H1 (cell line): Measurements from ENCODE around the gene RAPGEF5. TPM values are rescaled to one million over a fixed set of nuclear protein-coding genes. Genes with fewer than 3 reads are reported as not detected.

Experiments used
- CTCF ChIA-PET: fragments of 300-600 bp; sonication (Branson Sonifier 250); formaldehyde crosslinking; loops from one replicate; lab custom pipeline; 2021; ENCODE audit not compliant: partially characterized antibody; lab: Charles Lee
- POLR2A ChIA-PET: fragments of 300-600 bp; sonication (Branson Sonifier 250); formaldehyde crosslinking; loops from one replicate; lab custom pipeline; 2021; ENCODE audit warnings: inconsistent platforms; ENCODE audit not compliant: partially characterized antibody; lab: Charles Lee
- DNase-seq, 2 experiments: peaks; one replicate each; pipeline versions ENCODE4 v3.0.0 to v3.0.0-alpha.2; 2010 to 2022; ENCODE audit warnings: low spot score in 2 of 2, low read depth in 1 of 2, mixed read lengths in 1 of 2
- FAIRE-seq: peaks from 2 replicates; lab custom pipeline; 2011; peaks lifted over from hg19 to GRCh38; lab: Jason Lieb, UNC
- H2AFZ ChIP-seq: 2 replicates; pipeline ENCODE4 v1.8.1; 2012; ENCODE audit warnings: low read length, inconsistent platforms
- H2AK5ac ChIP-seq: 2 replicates; pipeline ENCODE4 v1.6.1; 2013; ENCODE audit warnings: low read depth, low read length
- H2BK120ac ChIP-seq: replicated peaks from 2 replicates; pipeline ENCODE3; 2013; ENCODE audit warnings: low read depth, low read length, inconsistent platforms
- H2BK12ac ChIP-seq: 2 replicates; pipeline ENCODE4 v1.6.1; 2013; ENCODE audit warnings: low read depth, low read length
- H2BK15ac ChIP-seq: 2 replicates; pipeline ENCODE4 v1.6.1; 2013; ENCODE audit warnings: low read length
- H2BK20ac ChIP-seq: 2 replicates; pipeline ENCODE4 v1.6.1; 2013; ENCODE audit warnings: low read length
- H2BK5ac ChIP-seq: 2 replicates; pipeline ENCODE4 v1.6.1; 2013; ENCODE audit warnings: low read depth, low read length
- H3K14ac ChIP-seq: 2 replicates; pipeline ENCODE4 v1.6.1; 2013; ENCODE audit warnings: inconsistent platforms; ENCODE audit not compliant: insufficient read length
- H3K18ac ChIP-seq: 2 replicates; pipeline ENCODE4 v1.6.1; 2013; ENCODE audit warnings: low read length; ENCODE audit errors: extremely low read depth
- H3K23ac ChIP-seq: 2 replicates; pipeline ENCODE4 v1.6.1; 2013; ENCODE audit warnings: inconsistent platforms; ENCODE audit not compliant: insufficient read length
- H3K23me2 ChIP-seq: 2 replicates; pipeline ENCODE4 v1.6.1; 2013; ENCODE audit warnings: low read depth, low read length
- H3K27ac ChIP-seq: 2 replicates; pipeline ENCODE4 v1.6.1; 2011; ENCODE audit warnings: low read depth, low read length, inconsistent platforms
- H3K27me3 ChIP-seq, 4 experiments: replicated peaks in 1 of 4; 1 replicate in 1 of 4; 2 replicates in 3 of 4; pipeline versions ENCODE4 v1.6.1 to v1.8.1; 2011 to 2013; ENCODE audit warnings: low read length in 3 of 4, mild to moderate bottlenecking in 3 of 4, inconsistent platforms in 2 of 4, mixed read lengths in 2 of 4, moderate library complexity in 1 of 4; ENCODE audit not compliant: control insufficient read depth in 3 of 4, insufficient read depth in 3 of 4; ENCODE audit errors: extremely low read depth in 1 of 4
- H3K36me3 ChIP-seq, 4 experiments: 2 replicates each; pipeline versions ENCODE4 v1.6.1 to v1.8.1; 2011 to 2013; ENCODE audit warnings: mild to moderate bottlenecking in 4 of 4, low read length in 3 of 4, moderate library complexity in 2 of 4, control low read depth in 1 of 4, inconsistent platforms in 1 of 4; ENCODE audit not compliant: insufficient read depth in 4 of 4, control insufficient read depth in 2 of 4
- H3K4ac ChIP-seq: replicated peaks from 2 replicates; pipeline ENCODE3; 2013; ENCODE audit warnings: low read length, low read depth, mixed read lengths, inconsistent platforms; ENCODE audit not compliant: insufficient read length
- H3K4me1 ChIP-seq, 4 experiments: replicated peaks in 1 of 4; 1 replicate in 1 of 4; 2 replicates in 3 of 4; pipeline versions ENCODE4 v1.6.1 to v1.8.1; 2011 to 2013; ENCODE audit warnings: low read length in 3 of 4, inconsistent platforms in 2 of 4, mixed read lengths in 1 of 4; ENCODE audit not compliant: insufficient read depth in 4 of 4, control insufficient read depth in 3 of 4
- H3K4me2 ChIP-seq, 2 experiments: 2 replicates each; pipeline versions ENCODE4 v1.6.1 to v1.8.1; 2011 to 2013; ENCODE audit warnings: low read depth in 2 of 2, low read length in 2 of 2, control low read depth in 1 of 2, inconsistent platforms in 1 of 2, mild to moderate bottlenecking in 1 of 2; ENCODE audit not compliant: insufficient read depth in 1 of 2
- H3K4me3 ChIP-seq, 4 experiments: fragments of 200-600, 300-600 bp in 1 of 4; sonication (generic), shearing (Covaris generic), sonication (Bioruptor Twin) in 1 of 4; 2 replicates each; pipeline versions ENCODE4 v1.5.1 to v1.8.1; 2011 to 2016; ENCODE audit warnings: low read length in 4 of 4, low read depth in 3 of 4, control low read depth in 2 of 4, inconsistent platforms in 2 of 4, mild to moderate bottlenecking in 2 of 4, mixed read lengths in 1 of 4, moderate library complexity in 1 of 4; ENCODE audit not compliant: insufficient read depth in 2 of 4; ENCODE audit errors: extremely low read depth in 1 of 4
- H3K56ac ChIP-seq: replicated peaks from 2 replicates; pipeline ENCODE3; 2013; ENCODE audit warnings: low read depth, mild to moderate bottlenecking, mixed read lengths, low read length, inconsistent platforms; ENCODE audit not compliant: insufficient read length
- H3K79me1 ChIP-seq: 2 replicates; pipeline ENCODE4 v1.6.1; 2013; ENCODE audit warnings: low read depth, low read length, control low read depth
- H3K79me2 ChIP-seq, 2 experiments: 2 replicates each; pipeline versions ENCODE4 v1.6.1 to v1.8.1; 2012 to 2013; ENCODE audit warnings: low read length in 2 of 2, mild to moderate bottlenecking in 2 of 2, inconsistent platforms in 1 of 2; ENCODE audit not compliant: insufficient read depth in 2 of 2, control insufficient read depth in 1 of 2
- H3K9ac ChIP-seq, 4 experiments: replicated peaks in 1 of 4; 1 replicate in 1 of 4; 2 replicates in 3 of 4; pipeline versions ENCODE4 v1.6.1 to v1.8.1; 2011 to 2013; ENCODE audit warnings: low read depth in 3 of 4, low read length in 3 of 4, control low read depth in 2 of 4, mild to moderate bottlenecking in 2 of 4, moderate library complexity in 2 of 4, inconsistent platforms in 1 of 4; ENCODE audit errors: extremely low read depth in 1 of 4
- H3K9me3 ChIP-seq, 2 experiments: 2 replicates each; pipeline versions ENCODE4 v1.6.1 to v1.8.1; 2012 to 2013; ENCODE audit warnings: mild to moderate bottlenecking in 2 of 2, moderate library complexity in 2 of 2, control low read depth in 1 of 2, inconsistent platforms in 1 of 2, low read depth in 1 of 2, low read length in 1 of 2, mixed read lengths in 1 of 2; ENCODE audit not compliant: insufficient read depth in 2 of 2
- H4K20me1 ChIP-seq, 2 experiments: replicated peaks in 1 of 2; 2 replicates each; pipeline versions ENCODE3 to v1.8.1; 2011 to 2013; ENCODE audit warnings: inconsistent platforms in 2 of 2, low read length in 2 of 2, mild to moderate bottlenecking in 1 of 2; ENCODE audit not compliant: insufficient read depth in 2 of 2, control insufficient read depth in 1 of 2
- H4K5ac ChIP-seq: 2 replicates; pipeline ENCODE4 v1.6.1; 2013; ENCODE audit warnings: low read length, low read depth, mixed read lengths, inconsistent platforms; ENCODE audit not compliant: insufficient read length
- H4K8ac ChIP-seq: 2 replicates; pipeline ENCODE4 v1.8.0; 2013; ENCODE audit warnings: mild to moderate bottlenecking, moderate library complexity, low read length, inconsistent platforms; ENCODE audit not compliant: insufficient read depth; ENCODE audit errors: extremely low read depth
- H4K91ac ChIP-seq: replicated peaks from 2 replicates; pipeline ENCODE3; 2013; ENCODE audit warnings: low read length, mixed read lengths, inconsistent platforms; ENCODE audit not compliant: insufficient read length
- BCL11A ChIP-seq, 2 experiments: IDR thresholded peaks; one replicate each; pipeline ENCODE4 v1.6.1; 2011; ENCODE audit warnings: low read depth in 2 of 2, low read length in 2 of 2, mild to moderate bottlenecking in 2 of 2
- CBX5 ChIP-seq: fragments of 300-800, 300-1000 bp; sonication (generic); IDR thresholded peaks from 2 replicates; pipeline ENCODE4 v1.7.1; 2016; ENCODE audit warnings: antibody characterized with exemption, low read length, low read depth
- CHD1 ChIP-seq: IDR thresholded peaks from 2 replicates; pipeline ENCODE4 v1.6.1; 2012; ENCODE audit warnings: low read depth, low read length, improper control_type of control experiment
- CHD2 ChIP-seq: IDR thresholded peaks from 2 replicates; pipeline ENCODE4 v1.6.1; 2012; ENCODE audit warnings: low read length, improper control_type of control experiment
- GTF2F1 ChIP-seq: IDR thresholded peaks from 2 replicates; pipeline ENCODE4 v1.6.1; 2012; ENCODE audit warnings: low read depth, low read length, improper control_type of control experiment, borderline replicate concordance
- HDAC6 ChIP-seq: IDR thresholded peaks from one replicate; pipeline ENCODE4 v1.7.1; 2012; ENCODE audit warnings: low read depth, mild to moderate bottlenecking, inconsistent platforms, low read length, moderate library complexity
- JUN ChIP-seq: IDR thresholded peaks from 2 replicates; pipeline ENCODE4 v1.6.1; 2011; ENCODE audit warnings: low read depth, mild to moderate bottlenecking, improper control_type of control experiment, low read length
- NRF1 ChIP-seq: IDR thresholded peaks from 2 replicates; pipeline ENCODE4 v1.6.1; 2011; ENCODE audit warnings: mild to moderate bottlenecking, low read depth, low read length, improper control_type of control experiment
- POLR2A ChIP-seq, 2 experiments: IDR thresholded peaks; 1 replicate in 1 of 2; 2 replicates in 1 of 2; pipeline ENCODE4 v1.6.1; 2011; ENCODE audit warnings: low read depth in 2 of 2, low read length in 2 of 2, mild to moderate bottlenecking in 2 of 2; ENCODE audit errors: control extremely low read depth in 1 of 2
- SP1 ChIP-seq: IDR thresholded peaks from 2 replicates; pipeline ENCODE4 v1.6.1; 2011; ENCODE audit warnings: low read depth, low read length
- TCF12 ChIP-seq: IDR thresholded peaks from 2 replicates; pipeline ENCODE4 v1.6.1; 2011; ENCODE audit warnings: low read depth, mild to moderate bottlenecking, low read length
- polyA plus RNA-seq, 7 experiments: library from polyadenylated mRNA; depleted of rRNA in 3 of 7; stranded (reverse) in 5 of 7; unstranded in 2 of 7; fragments of >200 nt in 5 of 7; fragments of 200-250 nt in 2 of 7; gene quantifications; 1 replicate in 5 of 7; 2 replicates in 1 of 7; 4 replicates in 1 of 7; pipeline versions ENCODE4 v1.2.1 to v1.2.3, GENCODE V29; 2011 to 2013; ENCODE audit warnings: missing spikeins in 2 of 7, mixed read lengths in 2 of 7
- total RNA-seq: library from RNA; stranded (reverse); fragmentation: NEBNext Ultra II Directional; extraction: Animal tissue kit (Norgen Biotek cat#: 25700); gene quantifications from 2 replicates; pipeline ENCODE4 v1.2.1, GENCODE V29; 2021
- TF ChIP-seq, protein P1 (sequence below): IDR thresholded peaks from 2 replicates; pipeline ENCODE4 v1.6.1; 2012; ENCODE audit warnings: inconsistent platforms

The RAPGEF5 gene
- total and polyA plus RNA-seq, 2 of the 8 experiments (the other 6 are each of a cell fraction or from before 2014, with no cell fraction given) = 4.4 to 22.9 TPM

DNA sequence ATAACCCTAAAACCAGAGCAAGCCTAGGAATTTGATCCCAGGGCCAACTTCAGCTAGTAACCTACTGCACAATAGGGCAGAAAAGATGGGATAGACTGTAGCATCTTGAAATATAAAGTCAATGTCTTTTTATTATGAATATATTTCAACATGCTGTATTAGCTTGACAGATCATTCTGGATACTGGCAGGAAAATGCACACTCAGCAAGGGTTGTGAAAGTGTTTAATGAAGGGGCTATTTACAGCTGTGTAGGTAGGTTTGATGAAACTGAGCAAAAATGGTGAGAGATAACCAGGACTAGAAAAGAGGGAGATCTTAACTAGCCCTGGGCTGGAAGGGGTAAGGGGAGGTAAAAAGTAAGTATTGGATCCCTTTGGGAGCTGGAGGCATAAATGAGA, 156.2 kb downstream of the RAPGEF5 start:
- Histone ChIP-seq H3K23me2 (no peaks in the 10 kb centered on the region), H3K4me2 (no peak overlapping the region), H3K27ac (no peak overlapping the region), H4K20me1 (peaks cover 4% of the 10 kb centered on the region in 2 experiments), H3K18ac (no peak overlapping the region), H3K9ac (no peak overlapping the region), H4K5ac (no peak overlapping the region), H3K79me2 (no peaks in the 10 kb centered on the region; a peak in 1 of 4 replicates), H3K23ac (no peak overlapping the region), H2AFZ (no peak overlapping the region), H3K79me1 (no peaks in the 10 kb centered on the region; the same call in 1 of the 2 replicates), H3K27me3 (no peaks in the 10 kb centered on the region)
- DNase-seq = no peak
- no peak for TF ChIP-seq JUN
- no peak for TF ChIP-seq TCF12
- TF ChIP-seq NRF1 = no peak
- no peak for TF ChIP-seq HDAC6
- TF ChIP-seq CHD2 = no peak
- TF ChIP-seq, protein P1, sequence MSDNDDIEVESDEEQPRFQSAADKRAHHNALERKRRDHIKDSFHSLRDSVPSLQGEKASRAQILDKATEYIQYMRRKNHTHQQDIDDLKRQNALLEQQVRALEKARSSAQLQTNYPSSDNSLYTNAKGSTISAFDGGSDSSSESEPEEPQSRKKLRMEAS = no peak
- TF ChIP-seq BCL11A (IDR thresholded peaks at IDR 0.05; ENCODE audit: low read depth in 2 of 2, low read length in 2 of 2) = no peak
- TF ChIP-seq GTF2F1 = no peak
- no peak for TF ChIP-seq POLR2A (IDR thresholded peaks at IDR 0.05; ENCODE audit: control extremely low read depth in 1 of 2, low read depth in 2 of 2, low read length in 2 of 2)
- TF ChIP-seq CHD1 = no peak
- TF ChIP-seq SP1 = no peak
- no peak for TF ChIP-seq CBX5
- TF ChIP-seq, all 59 proteins: peak for 0
- no peak overlapping the region for H3K14ac ChIP-seq
- CTCF ChIA-PET = interaction anchor here (0.8 to 6.7 kb wide), 5 partner anchors 8 to 118 kb away, joined by 3 to 31 read pairs (median 4); no protein-coding TSS in a partner anchor
- no peak for FAIRE-seq
- H3K4ac ChIP-seq = no peak overlapping the region
- H2BK20ac ChIP-seq = no peak overlapping the region
- no peak overlapping the region for H4K8ac ChIP-seq
- no peak overlapping the region for H3K56ac ChIP-seq
- no peak overlapping the region for H2BK12ac ChIP-seq
- no peaks in the 10 kb centered on the region for H3K9me3 ChIP-seq
- H4K91ac ChIP-seq = no peak overlapping the region
- no peak overlapping the region for H2BK15ac ChIP-seq
- peaks cover 0 to 5% (median 0%) of the 10 kb centered on the region in 4 experiments; a peak in 2 of 8 replicates for H3K36me3 ChIP-seq
- H2AK5ac ChIP-seq = no peak overlapping the region
- no peak overlapping the region for H2BK120ac ChIP-seq
- H3K4me3 ChIP-seq = no peak overlapping the region
- no peak overlapping the region for H2BK5ac ChIP-seq
- POLR2A ChIA-PET = no interaction called here
- no peaks in the 10 kb centered on the region for H3K4me1 ChIP-seq
